Measurements from ENCODE around the gene ACTN1.
"Not testable (repeated sequence)": the region's sequence is repeated elsewhere in the genome, so short reads cannot be mapped to it uniquely, and the experiment has no call there.

ACTN1 gene

DNA sequence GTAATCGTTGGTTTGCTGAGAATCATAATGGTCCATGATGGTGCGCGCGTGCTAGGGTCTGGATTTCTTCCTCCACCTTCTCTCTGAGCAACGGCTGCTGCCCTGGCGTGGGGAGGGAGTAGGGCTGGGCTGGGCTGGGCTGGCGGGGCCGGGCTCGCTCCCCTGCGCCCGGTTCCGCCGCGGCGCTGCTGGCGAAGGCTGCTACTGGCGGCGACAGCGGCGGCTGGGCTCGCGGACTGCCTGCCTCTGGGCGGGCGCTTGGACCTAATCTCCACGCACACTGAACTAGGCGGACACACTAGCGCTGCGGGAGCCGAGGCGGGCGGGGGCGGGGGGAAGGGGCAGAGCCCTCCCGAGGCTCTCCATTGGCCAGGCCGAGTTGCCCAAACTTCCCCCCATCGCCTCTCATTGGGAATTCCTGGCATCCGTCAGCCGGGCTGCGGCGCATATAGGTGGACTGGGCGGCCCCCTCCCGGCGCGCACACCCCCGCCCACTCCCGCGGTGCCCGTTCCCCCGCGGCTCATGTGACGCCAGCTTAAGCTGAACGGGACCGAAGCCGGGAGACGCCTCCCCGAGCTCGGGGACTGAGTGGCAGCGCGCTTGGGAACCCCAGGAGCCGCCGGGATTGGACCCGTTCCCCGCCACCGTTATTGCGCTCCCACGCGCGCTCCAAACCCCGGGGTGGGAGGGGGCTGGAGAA, at the start of gene ACTN1:
Gene ACTN1 (minus strand): TSS at position 282 of the 701 bp plus-strand sequence. CDS start 246 bp downstream, at position 36.
- in situ Hi-C loops (cut with MboI; ENCODE audit: low sequenced_read_pairs), result no loop called here

DNA sequence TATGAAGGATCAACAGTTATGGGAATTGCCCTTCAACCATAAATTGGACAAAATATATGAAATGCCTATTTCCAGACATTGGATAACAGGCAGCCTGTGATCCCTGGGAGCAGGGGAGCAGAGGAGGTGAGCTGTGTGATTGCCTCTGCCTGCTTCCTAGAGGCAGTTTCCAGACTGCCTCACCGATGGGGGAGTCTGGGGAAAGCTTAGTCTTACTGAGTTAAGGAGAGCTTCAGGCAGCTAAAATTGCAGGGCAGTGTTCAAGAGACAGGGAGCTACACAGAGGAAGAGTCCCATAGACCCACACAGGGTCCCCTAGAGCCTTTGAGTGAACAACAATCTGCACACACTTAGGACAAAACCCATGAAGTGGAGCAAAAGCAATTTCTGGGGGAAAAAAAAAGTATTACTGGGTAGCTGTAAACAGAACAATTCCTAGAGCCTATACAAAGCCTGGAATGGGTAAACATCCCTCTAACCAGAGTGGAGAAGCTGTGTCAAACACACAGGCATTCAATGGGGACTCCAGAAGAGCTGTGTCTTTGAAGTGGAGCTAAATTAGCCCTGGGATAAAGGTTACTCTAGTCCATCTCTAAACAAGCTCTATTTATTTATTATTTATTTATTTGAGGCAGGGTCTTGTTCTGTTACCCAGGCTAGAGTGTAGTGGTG, 48.3 kb upstream of the ACTN1 start:
- in situ Hi-C loops (cut with MboI; ENCODE audit: low sequenced_read_pairs), result no loop called here

DNA sequence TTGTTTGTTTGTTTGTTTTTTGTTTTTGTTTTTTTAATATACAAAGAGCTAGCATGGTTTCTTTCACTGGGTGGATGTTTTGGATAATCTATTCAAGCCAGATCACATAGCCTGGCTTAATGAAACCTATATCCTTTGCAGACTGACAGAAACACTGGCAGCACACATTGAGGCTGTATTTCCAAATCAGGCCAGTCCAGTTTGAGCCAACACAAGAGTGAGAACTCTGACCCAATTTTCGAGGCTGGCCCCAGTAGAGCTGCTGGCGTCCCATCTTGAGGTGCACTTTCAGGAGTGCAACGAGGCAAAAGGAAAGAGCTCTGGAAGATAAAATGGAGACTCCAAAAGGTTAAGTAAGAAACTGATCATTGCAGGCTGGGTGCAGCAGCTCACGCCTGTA, 43.9 kb upstream of the ACTN1 start:
- in situ Hi-C loops (cut with MboI; ENCODE audit: low sequenced_read_pairs), result no loop called here

DNA sequence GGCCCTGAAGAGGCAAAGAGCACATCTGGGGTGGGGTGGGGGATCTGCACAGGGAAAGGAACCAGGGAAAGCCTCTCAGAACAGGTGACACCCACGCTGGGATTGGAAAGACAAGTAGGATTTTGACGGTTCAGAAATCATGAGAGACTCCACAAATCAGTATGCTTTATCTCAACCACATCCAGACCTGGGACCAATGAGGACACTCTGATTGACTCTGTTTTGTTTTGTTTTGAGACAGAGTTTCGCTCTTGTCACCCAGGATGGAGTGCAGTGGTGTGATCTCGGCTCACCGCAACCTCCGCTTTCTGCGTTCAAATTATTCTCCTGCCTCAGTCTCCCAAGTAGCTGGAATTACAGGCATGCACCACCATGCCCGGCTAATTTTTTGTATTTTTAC, 43.0 kb upstream of the ACTN1 start:
- in situ Hi-C loops (cut with MboI; ENCODE audit: low sequenced_read_pairs), result not testable (repeated sequence)

DNA sequence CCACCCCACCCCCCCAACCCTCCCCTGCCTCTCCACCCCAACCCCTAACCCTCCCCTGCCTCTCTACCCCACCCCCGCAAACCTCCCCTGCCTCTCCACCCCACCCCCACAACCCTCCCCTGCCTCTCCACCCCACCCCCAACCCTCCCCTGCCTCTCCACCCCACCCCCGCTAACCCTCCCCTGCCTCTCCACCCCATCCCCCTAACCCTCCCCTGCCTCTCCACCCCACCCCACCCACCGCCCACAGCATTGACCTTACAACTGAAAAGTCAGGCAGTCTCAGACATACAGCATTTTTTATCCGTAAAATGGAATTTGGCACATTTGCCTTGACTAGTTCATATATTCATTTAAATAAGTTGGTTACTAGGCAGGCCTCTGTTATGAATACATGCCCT, 38.6 kb upstream of the ACTN1 start:
- in situ Hi-C loops (cut with MboI; ENCODE audit: low sequenced_read_pairs), result no loop called here

DNA sequence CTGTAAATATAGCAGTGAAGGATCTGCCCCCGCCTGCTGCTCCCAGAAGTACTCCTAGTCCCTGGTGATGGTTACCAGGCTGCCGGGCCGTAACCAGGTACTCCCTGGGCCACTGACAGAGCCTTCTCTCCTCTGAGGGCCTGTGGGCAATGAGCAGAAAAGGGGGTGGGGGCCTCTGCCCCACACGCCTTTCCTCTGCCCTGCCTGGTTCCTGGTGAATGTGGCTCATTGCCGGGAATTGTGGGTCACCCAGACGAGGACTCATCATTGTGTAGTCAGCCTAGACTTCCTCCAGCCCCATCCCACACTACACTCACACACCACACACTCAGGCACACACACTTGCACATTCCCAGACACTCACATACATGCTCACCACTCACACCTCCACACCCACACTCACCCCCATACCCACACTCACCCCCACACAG, 35.7 kb upstream of the ACTN1 start:
- in situ Hi-C loops (cut with MboI; ENCODE audit: low sequenced_read_pairs), result no loop called here

DNA sequence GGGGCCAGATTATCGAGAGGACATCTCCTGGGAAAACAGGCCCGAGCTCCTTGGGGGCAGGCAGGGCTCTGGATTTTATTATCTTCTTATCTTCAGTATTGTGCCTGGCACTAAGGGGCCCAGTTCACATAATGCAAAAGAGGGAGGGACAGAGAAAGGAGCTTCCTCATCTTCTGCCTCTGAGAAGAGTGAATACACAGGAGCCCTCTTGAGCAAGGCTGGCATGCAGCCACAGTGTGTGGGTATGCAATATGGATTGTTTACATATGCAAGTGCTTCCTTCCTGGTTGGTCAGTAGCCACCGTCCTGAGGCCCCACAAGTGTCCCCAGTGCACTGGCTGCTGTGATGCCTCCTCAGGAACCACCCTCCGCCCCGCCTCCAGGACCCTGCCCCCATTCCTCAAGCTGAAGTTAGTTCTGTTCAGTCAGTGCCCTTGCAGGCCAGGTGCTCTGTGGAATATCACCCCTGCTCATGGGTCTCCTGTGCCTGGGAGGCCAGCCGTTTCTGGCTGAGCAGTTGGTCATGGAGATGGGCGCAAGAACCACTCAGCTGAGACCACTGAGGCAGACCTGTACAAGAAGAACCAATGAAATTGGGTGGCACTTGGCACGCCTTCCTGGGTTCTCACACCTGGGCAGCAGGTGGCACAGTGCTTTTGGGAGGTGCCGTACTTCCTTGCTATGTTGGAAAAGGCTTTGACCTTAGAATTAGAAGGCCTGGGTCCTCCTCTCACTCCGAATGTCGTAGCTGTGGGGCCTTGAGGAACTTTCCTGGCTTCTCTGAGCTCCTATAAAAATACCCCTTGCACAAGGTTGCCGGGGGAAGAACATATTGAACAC, 35.1 kb upstream of the ACTN1 start:
- in situ Hi-C loops (cut with MboI; ENCODE audit: low sequenced_read_pairs), result no loop called here

DNA sequence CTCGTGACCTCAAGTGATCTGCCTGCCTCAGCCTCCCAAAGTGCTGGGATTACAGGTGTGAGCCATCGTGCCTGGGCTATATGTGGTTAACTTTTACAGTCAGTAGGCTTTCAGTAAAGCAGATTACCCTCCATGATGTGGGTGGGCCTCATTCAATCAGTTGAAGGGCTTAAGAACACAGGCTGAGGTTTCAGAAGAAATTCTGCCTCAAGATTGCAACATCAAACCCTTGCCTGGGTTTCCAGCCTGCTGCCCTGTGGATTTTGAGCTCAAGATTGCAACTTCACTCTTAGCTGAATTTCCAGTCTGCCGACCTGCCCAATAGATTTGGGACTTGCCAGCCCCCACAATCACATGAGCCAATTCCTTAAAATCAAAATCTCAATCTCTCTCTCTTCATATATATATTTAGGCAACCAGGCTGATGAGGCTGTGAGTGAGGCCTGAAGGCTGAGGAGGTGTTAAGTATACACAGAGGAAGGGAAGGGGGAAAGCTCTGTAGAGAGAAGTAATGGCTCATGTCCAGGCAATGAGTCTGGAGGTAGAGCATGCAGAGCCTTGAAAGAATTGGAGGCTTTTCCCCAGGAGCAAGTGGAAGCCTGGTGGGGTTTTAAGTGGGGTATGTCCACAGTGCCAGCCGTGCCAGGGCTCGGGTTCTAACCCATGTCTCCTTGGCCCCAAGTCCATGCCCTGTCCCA, 33.3 kb upstream of the ACTN1 start:
- in situ Hi-C loops (cut with MboI; ENCODE audit: low sequenced_read_pairs), result no loop called here

DNA sequence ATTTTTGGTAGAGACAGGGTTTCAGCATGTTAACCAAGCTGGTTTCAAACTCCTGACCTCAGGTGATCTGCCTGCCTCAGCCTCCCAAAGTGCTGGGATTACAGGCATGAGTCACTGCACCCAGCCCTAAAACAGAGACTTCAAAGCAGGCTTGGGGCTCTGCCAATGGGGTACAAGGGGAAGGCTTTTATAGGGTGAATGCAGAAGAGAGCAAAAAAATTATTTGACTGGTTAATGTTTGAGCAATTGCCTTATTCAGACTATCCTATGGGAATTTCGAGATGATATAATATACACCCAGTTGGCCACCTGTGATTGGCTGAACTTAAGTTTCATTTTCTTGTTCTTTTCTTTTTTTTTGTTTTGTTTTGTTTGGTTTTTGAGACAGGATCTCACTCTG, 31.5 kb upstream of the ACTN1 start:
- in situ Hi-C loops (cut with MboI; ENCODE audit: low sequenced_read_pairs), result no loop called here

DNA sequence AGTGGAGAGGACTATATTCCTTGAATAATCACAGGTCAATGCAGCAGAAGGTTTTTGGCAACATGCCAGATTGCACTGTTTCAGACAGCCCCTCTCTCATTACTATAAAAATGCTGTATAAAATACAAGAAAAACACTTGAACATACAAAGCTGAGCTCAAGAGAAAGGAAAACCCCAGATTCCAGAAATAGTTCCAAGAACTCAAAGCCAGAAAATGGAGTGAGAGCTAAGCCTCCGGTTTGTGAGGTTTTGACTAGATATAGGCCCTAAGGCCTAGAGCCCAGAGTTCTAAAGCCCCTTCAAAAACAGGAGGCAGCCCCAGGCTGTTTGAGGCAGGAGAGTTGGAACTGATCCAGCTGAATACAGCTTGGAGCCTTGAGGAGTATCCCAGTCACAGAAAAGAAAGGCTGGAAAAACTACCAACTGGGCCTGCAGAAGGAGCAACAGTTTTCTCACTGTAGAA, 29.4 kb upstream of the ACTN1 start:
- in situ Hi-C loops (cut with MboI; ENCODE audit: low sequenced_read_pairs), result no loop called here

DNA sequence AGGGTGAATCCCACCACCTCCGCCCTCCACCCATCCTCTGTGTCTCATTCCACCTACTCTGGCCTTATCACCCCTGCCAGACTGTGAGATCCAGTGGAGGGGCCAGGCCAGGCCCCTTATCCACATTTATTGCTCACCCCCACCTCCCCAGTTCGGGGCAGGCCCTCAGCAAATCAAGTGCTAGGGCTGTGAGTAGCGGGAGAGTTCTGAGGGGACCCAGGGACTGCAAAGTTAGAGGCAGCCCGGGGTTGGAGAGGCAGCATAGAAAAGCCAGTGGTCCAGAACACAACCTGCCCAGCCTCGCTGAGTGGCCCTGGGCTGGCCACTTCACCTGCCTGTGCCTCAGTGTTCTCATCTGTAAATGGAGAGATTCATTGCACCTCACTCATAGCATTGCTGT, 27.2 kb upstream of the ACTN1 start:
- in situ Hi-C loops (cut with MboI; ENCODE audit: low sequenced_read_pairs), result no loop called here

DNA sequence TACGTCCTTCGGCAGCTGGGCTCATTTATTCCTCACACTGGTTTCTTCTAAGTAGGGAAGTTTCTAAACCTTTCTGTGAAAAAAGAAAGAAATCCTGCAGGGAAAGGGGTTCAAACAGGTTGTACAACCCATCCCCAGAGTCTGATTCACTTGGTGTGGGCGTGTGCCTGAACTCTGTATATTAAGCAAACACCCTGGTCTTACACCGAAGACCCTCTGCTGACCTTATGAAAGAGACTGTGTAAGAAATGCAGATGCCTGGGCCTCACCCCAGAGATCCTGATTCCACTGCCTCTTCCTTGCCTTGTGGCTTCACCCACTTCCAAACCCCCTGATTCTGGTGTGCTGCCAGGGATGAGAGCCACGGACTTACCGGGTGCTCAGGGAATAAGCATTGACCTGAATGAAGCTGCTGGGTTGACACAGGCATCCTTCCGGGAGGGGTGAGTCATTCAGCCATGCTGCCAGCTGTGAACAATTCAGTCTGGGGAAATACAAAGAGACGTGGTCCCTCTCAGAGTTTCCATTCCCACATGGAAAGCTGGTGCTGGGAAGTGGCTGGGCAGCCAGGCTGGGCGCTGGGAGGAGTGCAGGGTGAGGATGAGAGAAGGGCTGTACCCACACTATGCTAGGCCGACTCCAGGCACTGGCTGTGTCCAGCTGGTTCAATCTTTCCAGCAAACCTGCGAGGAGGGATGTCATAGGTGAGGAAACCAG, 26.5 kb upstream of the ACTN1 start:
- in situ Hi-C loops (cut with MboI; ENCODE audit: low sequenced_read_pairs), result no loop called here

DNA sequence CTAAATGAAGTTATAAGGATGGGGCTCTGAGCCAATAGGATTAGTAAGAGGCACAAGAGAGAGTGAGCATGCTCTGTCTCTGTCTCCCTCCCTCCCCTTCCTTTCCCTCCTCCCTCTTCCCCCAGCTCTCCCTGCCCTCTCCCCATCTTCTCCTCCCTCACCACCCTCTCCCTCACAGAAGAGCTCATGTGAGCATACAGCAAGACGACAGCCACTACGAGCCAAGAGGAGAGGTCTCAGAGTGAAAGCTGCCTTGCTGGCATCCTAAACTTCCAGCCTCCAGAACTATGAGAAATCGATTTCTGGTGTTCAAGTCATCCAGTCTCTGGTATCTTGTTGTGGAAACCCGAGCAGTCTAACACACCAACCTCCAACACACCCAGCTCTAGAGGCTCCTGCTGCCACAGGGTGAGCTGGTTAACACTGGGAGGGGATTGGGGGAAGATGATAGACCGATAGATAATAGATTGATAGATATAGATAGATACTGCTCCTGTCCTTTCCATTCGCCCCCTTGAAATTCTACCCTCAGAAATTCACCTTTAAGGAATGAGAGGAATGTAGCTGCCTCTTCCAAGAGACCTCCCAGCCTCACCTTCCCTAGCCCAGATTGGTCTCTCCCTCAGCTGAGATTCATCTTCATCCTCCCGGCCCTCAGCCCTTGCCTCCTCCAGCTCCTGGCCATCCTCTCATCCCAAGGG, 25.8 kb upstream of the ACTN1 start:
- in situ Hi-C loops (cut with MboI; ENCODE audit: low sequenced_read_pairs), result no loop called here

DNA sequence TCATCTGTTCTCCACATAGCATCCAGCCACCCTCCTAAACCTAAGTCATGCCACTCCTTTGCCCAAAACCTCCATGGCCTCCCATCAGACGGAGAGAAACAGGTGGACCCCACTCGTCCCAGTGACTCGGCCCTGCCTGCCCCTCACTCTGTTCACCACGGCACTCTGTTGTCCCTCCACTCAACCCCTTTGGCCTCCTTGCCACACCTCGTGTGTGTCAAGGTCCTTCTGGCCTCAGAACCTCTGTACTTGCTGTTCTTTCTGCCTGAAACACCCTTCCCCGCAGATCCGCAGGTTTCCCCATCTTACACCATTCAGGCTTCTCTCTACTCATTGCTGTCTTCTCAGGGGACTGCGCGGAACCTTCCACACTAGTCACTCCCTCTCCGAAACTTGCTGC, 24.5 kb upstream of the ACTN1 start:
- in situ Hi-C loops (cut with MboI; ENCODE audit: low sequenced_read_pairs), result no loop called here

DNA sequence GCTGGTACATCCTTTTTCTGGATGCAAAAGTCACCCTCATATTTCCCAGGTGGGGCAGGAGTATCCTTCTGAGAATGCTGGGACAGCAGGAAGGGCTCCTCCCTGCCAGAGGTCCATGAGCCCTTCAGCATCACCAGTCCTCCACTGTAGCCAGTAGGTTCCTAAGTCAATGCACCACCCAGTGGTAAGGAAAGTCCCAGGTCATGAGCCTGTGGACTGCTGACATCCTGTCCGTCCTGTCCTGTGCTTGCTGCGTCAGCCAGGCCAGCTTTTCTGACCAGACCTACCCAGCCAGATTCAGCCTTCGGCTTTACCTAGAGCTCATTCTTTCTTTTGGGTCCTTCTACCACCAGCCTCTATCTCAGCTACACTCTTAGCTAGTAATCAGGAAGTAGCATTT, 23.0 kb upstream of the ACTN1 start:
- in situ Hi-C loops (cut with MboI; ENCODE audit: low sequenced_read_pairs), result no loop called here

DNA sequence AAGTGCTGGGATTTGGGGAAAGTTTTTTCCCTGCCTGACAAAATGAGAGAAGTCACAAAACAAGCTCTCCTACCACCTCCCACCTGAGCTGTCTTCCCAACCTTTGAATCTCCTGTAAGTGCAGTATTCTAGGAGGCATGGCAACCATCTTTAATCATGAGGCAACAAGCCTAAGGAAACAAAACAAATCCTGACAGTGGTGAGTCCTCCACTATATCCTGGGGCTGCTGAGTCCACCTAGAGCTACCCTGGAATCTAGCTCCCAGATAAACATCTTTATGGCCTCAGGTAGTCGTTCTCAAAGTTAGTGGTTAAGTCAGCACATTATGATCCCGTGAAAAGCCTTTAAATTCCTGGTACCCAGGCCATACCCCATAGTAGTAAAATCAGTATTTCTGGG, 22.3 kb upstream of the ACTN1 start:
- in situ Hi-C loops (cut with MboI; ENCODE audit: low sequenced_read_pairs), result no loop called here

DNA sequence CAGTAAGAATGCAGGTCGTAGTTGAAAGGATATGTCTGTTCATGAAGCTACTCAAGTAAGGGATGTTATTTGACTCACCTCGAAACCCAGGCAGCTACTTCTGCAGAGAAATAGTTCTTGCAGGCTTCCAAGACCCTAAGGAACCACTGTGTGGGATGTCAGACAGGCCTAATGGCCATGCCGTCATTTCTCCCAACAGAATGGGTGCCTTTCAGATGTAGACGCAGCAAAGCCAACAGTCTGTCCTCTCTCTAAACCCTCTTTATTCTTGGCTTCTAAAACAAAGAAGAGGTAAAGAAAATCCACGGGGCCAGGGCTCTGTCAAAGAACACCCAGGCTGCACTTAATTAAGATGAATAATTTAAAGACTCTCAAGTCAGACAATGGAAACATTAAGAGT, 19.0 kb upstream of the ACTN1 start:
- in situ Hi-C loops (cut with MboI; ENCODE audit: low sequenced_read_pairs), result no loop called here

DNA sequence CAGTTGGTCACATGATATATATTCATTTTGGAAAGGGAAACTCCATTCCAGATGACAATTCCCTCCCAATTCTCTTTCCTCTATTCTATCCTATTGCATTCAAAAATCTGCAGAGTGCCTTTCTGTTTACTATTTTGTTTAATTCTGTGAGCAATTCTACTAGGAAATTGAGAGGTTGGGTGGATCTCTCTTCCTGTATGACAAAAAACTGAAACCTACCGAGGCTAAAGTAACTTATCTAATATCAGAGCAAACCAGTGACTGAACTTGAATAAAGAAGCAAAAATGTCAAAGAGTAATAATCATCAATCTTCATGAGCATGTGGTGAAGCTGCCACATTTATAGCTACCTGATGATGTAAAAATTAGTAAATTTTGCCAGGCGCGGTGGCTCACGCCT, 16.6 kb upstream of the ACTN1 start:
- in situ Hi-C loops (cut with MboI; ENCODE audit: low sequenced_read_pairs), result no loop called here

DNA sequence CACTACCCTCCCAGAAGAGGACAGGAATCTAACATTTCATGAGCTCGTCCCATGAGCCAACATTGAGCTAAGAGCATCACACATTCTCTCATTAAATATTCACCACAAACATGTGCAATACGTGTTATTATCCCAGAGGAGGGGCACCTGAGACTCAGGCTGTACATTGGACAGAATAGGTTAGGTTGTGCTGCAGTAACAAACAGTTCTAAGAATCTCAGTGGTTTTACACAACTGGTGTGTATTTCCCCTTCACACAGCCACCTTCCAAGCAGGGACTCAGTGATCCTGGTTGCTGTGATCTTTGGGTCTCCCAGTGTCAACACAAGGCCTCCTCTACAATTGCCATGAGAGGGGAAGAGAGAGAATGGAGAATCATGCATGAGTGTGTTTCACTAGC, 15.0 kb upstream of the ACTN1 start:
- in situ Hi-C loops (cut with MboI; ENCODE audit: low sequenced_read_pairs), result no loop called here

DNA sequence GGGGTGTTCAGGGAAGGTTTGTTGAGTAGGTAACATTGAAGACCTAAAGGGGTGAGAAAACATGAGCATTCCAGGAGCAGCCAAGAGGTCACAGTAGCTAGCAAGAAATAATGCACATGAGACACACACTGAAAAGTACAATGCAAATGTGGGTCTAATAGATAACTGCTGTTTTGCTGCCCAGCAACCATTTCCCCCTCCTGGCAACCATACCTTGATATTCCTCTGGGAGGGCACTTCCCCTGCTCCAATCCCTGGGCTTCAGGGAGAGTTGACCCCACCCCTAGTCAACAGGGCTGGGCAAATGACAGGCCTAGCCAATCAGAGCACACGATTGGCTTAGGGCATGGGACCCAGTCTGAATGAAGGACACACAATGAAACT, 8.5 kb upstream of the ACTN1 start:
- in situ Hi-C loops (cut with MboI; ENCODE audit: low sequenced_read_pairs), result no loop called here

All from hTERT RPE-1 (cell line).